DND-41 (cell line): Measurements from ENCODE around the gene GNAZ.

Experiments used
- ATAC-seq: fragments of 200-7000 bp; cut with Tn5 transposase; 3 replicates; pipeline ENCODE4 v1.9.1; 2021; ENCODE audit warnings: low read depth; ENCODE audit not compliant: insufficient read depth
- DNase-seq: peaks from one replicate; pipeline ENCODE4 v3.0.0-alpha.2; 2020
- H2AFZ ChIP-seq: 2 replicates; pipeline ENCODE4 v1.6.0; 2012; ENCODE audit warnings: low read depth, low read length
- H3K27ac ChIP-seq: 2 replicates; pipeline ENCODE4 v1.5.1; 2012; ENCODE audit warnings: low read length, inconsistent platforms
- H3K27me3 ChIP-seq: fragments of 200-600 bp; sonication (generic); 2 replicates; pipeline ENCODE4 v1.6.0; 2012; ENCODE audit warnings: low read length, mild to moderate bottlenecking, inconsistent platforms; ENCODE audit not compliant: insufficient read depth, poor library complexity
- H3K36me3 ChIP-seq: 2 replicates; pipeline ENCODE4 v1.5.1; 2012; ENCODE audit warnings: low read length, inconsistent platforms; ENCODE audit not compliant: insufficient read depth
- H3K4me1 ChIP-seq: 2 replicates; pipeline ENCODE4 v1.5.1; 2012; ENCODE audit warnings: mild to moderate bottlenecking, low read length; ENCODE audit not compliant: insufficient read depth
- H3K4me2 ChIP-seq: 2 replicates; pipeline ENCODE4 v1.6.0; 2012; ENCODE audit warnings: mild to moderate bottlenecking, moderate library complexity, low read length, inconsistent platforms; ENCODE audit not compliant: insufficient read depth
- H3K4me3 ChIP-seq, 2 experiments: fragments of 200-600 bp in 1 of 2; shearing (Covaris generic) in 1 of 2; 2 replicates each; pipeline ENCODE4 v1.5.1; 2012 to 2016; ENCODE audit warnings: inconsistent platforms in 2 of 2, low read length in 2 of 2, mild to moderate bottlenecking in 2 of 2, low read depth in 1 of 2, moderate library complexity in 1 of 2
- H3K79me2 ChIP-seq: 2 replicates; pipeline ENCODE4 v1.6.0; 2012; ENCODE audit warnings: low read length, inconsistent platforms; ENCODE audit not compliant: insufficient read depth
- H3K9ac ChIP-seq: 2 replicates; pipeline ENCODE4 v1.6.0; 2012; ENCODE audit warnings: low read depth, mild to moderate bottlenecking, inconsistent platforms, low read length, moderate library complexity
- H3K9me3 ChIP-seq: 2 replicates; pipeline ENCODE4 v1.5.1; 2012; ENCODE audit warnings: low read length, moderate library complexity, mild to moderate bottlenecking, inconsistent platforms; ENCODE audit not compliant: insufficient read depth, severe bottlenecking
- H4K20me1 ChIP-seq: 2 replicates; pipeline ENCODE4 v1.6.0; 2012; ENCODE audit warnings: low read length; ENCODE audit not compliant: insufficient read depth
- EZH2 ChIP-seq: IDR thresholded peaks from 3 replicates; pipeline ENCODE4 v1.6.1; 2012; ENCODE audit warnings: borderline replicate concordance, low read depth, mild to moderate bottlenecking, moderate library complexity, low read length, inconsistent platforms; ENCODE audit not compliant: severe bottlenecking
- TF ChIP-seq, protein P1 (sequence below): IDR thresholded peaks from 2 replicates; pipeline ENCODE4 v1.5.1; 2012; ENCODE audit warnings: borderline replicate concordance, low read length, moderate library complexity, mild to moderate bottlenecking; ENCODE audit not compliant: poor library complexity, severe bottlenecking; ENCODE audit errors: extremely low read depth

Gene GNAZ

GRCh38 chr22:23065069-23065451, 5.3 kb upstream of the GNAZ start:
- Histone ChIP-seq H3K79me2 (no peaks in the 10 kb centered on the region), H3K36me3 (no peaks in the 10 kb centered on the region), H3K4me2 (no peak overlapping the region), H2AFZ (no peak overlapping the region), H3K27me3 (no peaks in the 10 kb centered on the region), H4K20me1 (peaks cover 3% of the 10 kb centered on the region), H3K9me3 (no peaks in the 10 kb centered on the region), H3K4me3 (no peak overlapping the region), H3K27ac (no peak overlapping the region), H3K9ac (no peak overlapping the region), H3K4me1 (peaks cover 7% of the 10 kb centered on the region)
- TF ChIP-seq, protein P1, sequence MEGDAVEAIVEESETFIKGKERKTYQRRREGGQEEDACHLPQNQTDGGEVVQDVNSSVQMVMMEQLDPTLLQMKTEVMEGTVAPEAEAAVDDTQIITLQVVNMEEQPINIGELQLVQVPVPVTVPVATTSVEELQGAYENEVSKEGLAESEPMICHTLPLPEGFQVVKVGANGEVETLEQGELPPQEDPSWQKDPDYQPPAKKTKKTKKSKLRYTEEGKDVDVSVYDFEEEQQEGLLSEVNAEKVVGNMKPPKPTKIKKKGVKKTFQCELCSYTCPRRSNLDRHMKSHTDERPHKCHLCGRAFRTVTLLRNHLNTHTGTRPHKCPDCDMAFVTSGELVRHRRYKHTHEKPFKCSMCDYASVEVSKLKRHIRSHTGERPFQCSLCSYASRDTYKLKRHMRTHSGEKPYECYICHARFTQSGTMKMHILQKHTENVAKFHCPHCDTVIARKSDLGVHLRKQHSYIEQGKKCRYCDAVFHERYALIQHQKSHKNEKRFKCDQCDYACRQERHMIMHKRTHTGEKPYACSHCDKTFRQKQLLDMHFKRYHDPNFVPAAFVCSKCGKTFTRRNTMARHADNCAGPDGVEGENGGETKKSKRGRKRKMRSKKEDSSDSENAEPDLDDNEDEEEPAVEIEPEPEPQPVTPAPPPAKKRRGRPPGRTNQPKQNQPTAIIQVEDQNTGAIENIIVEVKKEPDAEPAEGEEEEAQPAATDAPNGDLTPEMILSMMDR, result no peak
- no peak for TF ChIP-seq EZH2
- ATAC-seq, result no peak
- DNase-seq, result peak; percentile 1

DNA sequence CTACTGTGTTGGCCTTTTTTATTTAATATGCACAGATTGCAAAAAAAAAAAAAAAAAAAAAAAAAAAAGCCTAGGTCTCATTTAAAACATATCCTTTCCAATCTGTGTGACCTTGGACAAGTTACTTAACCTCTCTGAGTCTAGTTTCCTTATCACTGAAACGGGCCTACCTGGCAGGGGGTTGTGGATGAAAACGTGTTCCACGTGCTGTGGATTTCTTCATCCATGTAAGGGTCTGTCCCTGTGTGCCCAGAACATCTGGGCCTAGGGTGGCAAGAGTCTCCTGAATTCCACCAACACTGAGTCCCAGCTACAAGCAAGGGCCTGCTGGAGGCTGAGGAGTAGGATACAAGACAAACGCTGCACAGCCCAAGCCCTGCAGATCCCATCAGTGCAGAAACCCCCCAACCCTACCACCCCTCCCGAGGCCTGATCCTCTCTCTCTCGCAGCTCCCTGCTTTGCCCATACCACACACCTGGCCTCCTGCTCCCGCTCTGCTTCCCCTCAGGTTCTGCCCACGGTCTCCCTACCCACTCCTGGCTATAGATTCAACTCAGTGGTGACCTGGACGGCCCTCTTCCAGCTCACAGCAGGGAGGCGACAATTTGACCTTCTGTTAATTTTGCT, 4.7 kb upstream of the GNAZ start:
- H3K9ac ChIP-seq, result no peak overlapping the region
- no peak for ATAC-seq

DNA sequence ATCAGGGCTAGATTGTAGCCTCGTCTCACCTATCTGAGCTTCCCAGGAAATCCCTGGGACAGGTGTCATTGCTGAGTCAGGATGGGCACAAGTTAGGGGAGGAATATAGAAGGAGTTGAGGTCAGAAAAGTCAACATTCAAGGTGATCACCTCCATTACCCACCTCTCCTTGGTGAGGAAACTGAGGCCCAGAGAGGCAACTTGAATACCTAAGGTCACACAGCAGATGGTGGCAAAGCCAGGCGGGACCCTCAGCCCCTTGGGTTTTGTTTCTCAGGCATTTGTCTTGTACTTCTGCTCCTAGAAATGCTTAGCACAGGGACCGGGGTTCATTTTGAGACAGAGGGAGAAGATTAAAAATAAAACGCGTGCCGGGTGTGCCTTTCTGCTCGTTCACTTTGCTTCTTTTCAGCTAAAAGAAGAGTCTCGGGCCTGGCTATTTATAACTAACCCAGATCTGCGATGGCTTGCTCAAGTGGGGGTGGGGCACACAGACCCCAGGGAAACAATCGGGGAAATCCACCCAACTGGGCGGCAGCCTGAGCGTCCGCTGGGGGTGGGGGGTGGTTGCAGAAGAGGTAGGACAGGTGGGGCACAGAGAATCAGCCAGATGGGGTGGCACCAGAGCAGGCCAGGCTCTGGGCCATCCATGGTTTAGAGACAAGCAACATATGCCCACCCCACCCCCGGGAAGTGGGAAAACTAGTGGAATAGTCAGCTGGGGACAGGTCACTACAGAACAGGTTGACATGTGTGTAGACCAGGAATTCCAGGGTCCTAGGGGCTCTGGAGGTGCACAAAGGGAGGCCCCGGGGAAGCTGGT, 3.9 kb upstream of the GNAZ start:
- Histone ChIP-seq H3K27ac (no peak overlapping the region), H3K36me3 (no peaks in the 10 kb centered on the region), H3K4me3 (no peak overlapping the region), H2AFZ (no peak overlapping the region), H3K27me3 (no peaks in the 10 kb centered on the region), H3K4me1 (peaks cover 18% of the 10 kb centered on the region), H4K20me1 (peaks cover 3% of the 10 kb centered on the region), H3K79me2 (no peaks in the 10 kb centered on the region), H3K4me2 (no peak overlapping the region), H3K9ac (no peak overlapping the region), H3K9me3 (no peaks in the 10 kb centered on the region)
- DNase-seq (no peak), ATAC-seq (no peak)
- TF ChIP-seq, protein P1, result no peak
- no peak for TF ChIP-seq EZH2

More for the DNA sequence above, 4.7 kb upstream of the GNAZ start:
- H3K79me2 ChIP-seq, result no peaks in the 10 kb centered on the region
- no peaks in the 10 kb centered on the region for H3K9me3 ChIP-seq
- DNase-seq, result peak; percentile 1
- H2AFZ ChIP-seq, result no peak overlapping the region
- no peak overlapping the region for H3K4me3 ChIP-seq
- no peaks in the 10 kb centered on the region for H3K27me3 ChIP-seq
- no peaks in the 10 kb centered on the region for H3K36me3 ChIP-seq
- H3K4me1 ChIP-seq, result peaks cover 10% of the 10 kb centered on the region
- peaks cover 3% of the 10 kb centered on the region for H4K20me1 ChIP-seq
- H3K4me2 ChIP-seq, result no peak overlapping the region
- TF ChIP-seq, protein P1, result no peak
- no peak for TF ChIP-seq EZH2
- H3K27ac ChIP-seq, result no peak overlapping the region
